Measurements from ENCODE around the gene ELMOD3.
"Not testable (repeated sequence)": the region's sequence is repeated elsewhere in the genome, so short reads cannot be mapped to it uniquely, and the experiment has no call there.

The ELMOD3 gene

GRCh38 chr2:85429213-85429923, 74.8 kb downstream of the ELMOD3 start:
- DNase-seq: no peak

- no peak for DNase-seq
Measured at GRCh38 chr2:85429924-85430289, 75.3 kb downstream of the ELMOD3 start.

GRCh38 chr2:85430752-85431569, 76.4 kb downstream of the ELMOD3 start:
- no peak for DNase-seq

GRCh38 chr2:85431570-85432205, 77.1 kb downstream of the ELMOD3 start:
- DNase-seq: no peak

GRCh38 chr2:85433511-85434089, 79.0 kb downstream of the ELMOD3 start:
- no peak for DNase-seq

- peak in 1 of 2 donors; percentile 49 for DNase-seq
Measured at GRCh38 chr2:85434696-85435095, 80.1 kb downstream of the ELMOD3 start.

- no peak for DNase-seq
Measured at GRCh38 chr2:85435220-85435958, 80.8 kb downstream of the ELMOD3 start.

- DNase-seq: no peak
Measured at GRCh38 chr2:85435981-85436835, 81.6 kb downstream of the ELMOD3 start.

- DNase-seq: no peak
Measured at GRCh38 chr2:85436836-85437487, 82.4 kb downstream of the ELMOD3 start.

- DNase-seq: peak; percentile 92 to 96
Measured at GRCh38 chr2:85437488-85438200, 83.1 kb downstream of the ELMOD3 start.

- peak; percentile 38 to 53 for DNase-seq
Measured at GRCh38 chr2:85438201-85439024, 83.8 kb downstream of the ELMOD3 start.

- DNase-seq: no peak
Measured at GRCh38 chr2:85439025-85439472, 84.5 kb downstream of the ELMOD3 start.

- not testable (repeated sequence) for DNase-seq
Measured at GRCh38 chr2:85439569-85439968, 85.0 kb downstream of the ELMOD3 start.

- no peak for DNase-seq
Measured at GRCh38 chr2:85439986-85440385, 85.4 kb downstream of the ELMOD3 start.

- DNase-seq: no peak
Measured at GRCh38 chr2:85440729-85441128, 86.2 kb downstream of the ELMOD3 start.

Data from inflammatory macrophage (primary cell).